DOHH2 (cell line): ENCODE measurements around the gene POLR2B.

Source experiments
- CTCF ChIP-seq: fragments of 200-600 bp; sonication (generic); IDR thresholded peaks from one replicate; pipeline ENCODE4 v1.5.1; 2014; ENCODE audit warnings: antibody characterized with exemption, mild to moderate bottlenecking, low read depth, low read length; ENCODE audit not compliant: poor library complexity, severe bottlenecking
- EZH2phosphoT487 ChIP-seq: fragments of 200-600 bp; sonication (generic); IDR thresholded peaks from 2 replicates; pipeline ENCODE4 v1.6.1; 2017; ENCODE audit warnings: borderline replicate concordance, mild to moderate bottlenecking, antibody characterized with exemption, low read length, moderate library complexity, mixed read lengths

- TF ChIP-seq CTCF, result no peak
- TF ChIP-seq EZH2phosphoT487, result no peak
Observed at GRCh38 chr4:57076646-57077045, 98.0 kb downstream of the POLR2B start.
